Caco-2 (cell line): ENCODE data around the gene TRIM23. TPM values are rescaled to one million over a fixed set of nuclear protein-coding genes. Genes with fewer than 3 reads are reported as not detected.

Experiments used
- BruUV-seq: library from RNA; stranded (reverse); fragments of 400-500 nt; replicated peaks from 2 replicates; lab custom pipeline; 2021; lab: Mats Ljungman, UMichigan
- CTCF ChIA-PET: fragments of 300-600 bp; sonication (Branson Sonifier 250); formaldehyde crosslinking; loops from one replicate; lab custom pipeline; 2022; ENCODE audit warnings: antibody characterized with exemption; lab: Charles Lee
- POLR2A ChIA-PET: fragments of 300-600 bp; sonication (Branson Sonifier 250); formaldehyde crosslinking; loops from one replicate; lab custom pipeline; 2022; ENCODE audit warnings: antibody characterized with exemption; lab: Charles Lee
- DNase-seq, 2 experiments: peaks; one replicate each; pipeline versions ENCODE4 v3.0.0 to v3.0.0-alpha.2; 2020 to 2022
- H3K27me3 ChIP-seq: replicated peaks from 2 replicates; pipeline ENCODE4 v1.6.0; 2011; ENCODE audit warnings: low read length; ENCODE audit not compliant: control insufficient read depth, insufficient read depth
- H3K36me3 ChIP-seq: 2 replicates; pipeline ENCODE4 v1.5.1; 2011; ENCODE audit warnings: low read length; ENCODE audit not compliant: control insufficient read depth, insufficient read depth
- H3K4me1 ChIP-seq: fragments of 250-450 bp; sonication (Bioruptor Pico); 2 replicates; pipeline ENCODE4 v1.5.1; 2020; ENCODE audit warnings: mild to moderate bottlenecking
- H3K4me3 ChIP-seq: 2 replicates; pipeline ENCODE4 v1.5.1; 2011; ENCODE audit warnings: low read depth, mild to moderate bottlenecking, control low read depth, low read length
- H3K9me3 ChIP-seq: fragments of 250-450 bp; sonication (Bioruptor Pico); 2 replicates; pipeline ENCODE4 v1.5.1; 2020; ENCODE audit warnings: mild to moderate bottlenecking, moderate library complexity
- H3K27ac Mint-ChIP-seq: one replicate; pipeline ENCODE4 v1.8.0; 2022; ENCODE audit warnings: mixed read lengths; ENCODE audit not compliant: unreplicated experiment
- H3K27me3 Mint-ChIP-seq: one replicate; pipeline ENCODE4 v1.8.0; 2022; ENCODE audit warnings: mixed read lengths; ENCODE audit not compliant: insufficient read depth, unreplicated experiment
- H3K36me3 Mint-ChIP-seq: one replicate; pipeline ENCODE4 v1.8.0; 2022; ENCODE audit warnings: mild to moderate bottlenecking, mixed read lengths; ENCODE audit not compliant: insufficient read depth, unreplicated experiment
- H3K4me1 Mint-ChIP-seq: one replicate; pipeline ENCODE4 v1.8.0; 2022; ENCODE audit warnings: low read depth, mixed read lengths; ENCODE audit not compliant: unreplicated experiment
- H3K4me3 Mint-ChIP-seq: one replicate; pipeline ENCODE4 v1.8.0; 2022; ENCODE audit warnings: mild to moderate bottlenecking, moderate library complexity, mixed read lengths; ENCODE audit not compliant: unreplicated experiment
- H3K9me3 Mint-ChIP-seq: one replicate; pipeline ENCODE4 v1.8.0; 2022; ENCODE audit warnings: mixed read lengths; ENCODE audit not compliant: unreplicated experiment
- intact Hi-C: fragments of 100-400 bp; cut with micrococcal nuclease; formaldehyde crosslinking; loops from one replicate; pipeline ENCODE4 v1.10.0; 2022; ENCODE audit not compliant: unreplicated experiment
- total RNA-seq: library from RNA; stranded (reverse); gene quantifications from 2 replicates; pipeline ENCODE4 v1.2.3, GENCODE V29; 2022
- TF ChIP-seq, protein P1 (sequence below), 2 experiments: fragments of 200-600 bp in 1 of 2; IDR thresholded peaks; 1 replicate in 1 of 2; 2 replicates in 1 of 2; pipeline versions ENCODE4 v1.5.1 to v1.8.0; 2011 to 2022; ENCODE audit warnings: antibody characterized with exemption in 1 of 2, control low read depth in 1 of 2, inconsistent platforms in 1 of 2, low read depth in 1 of 2, low read length in 1 of 2, mild to moderate bottlenecking in 1 of 2, moderate library complexity in 1 of 2; ENCODE audit not compliant: insufficient read depth in 1 of 2, severe bottlenecking in 1 of 2, unreplicated experiment in 1 of 2

TRIM23 gene
- total RNA-seq, 1 experiment from 2014 or later, result 12.0 TPM

DNA sequence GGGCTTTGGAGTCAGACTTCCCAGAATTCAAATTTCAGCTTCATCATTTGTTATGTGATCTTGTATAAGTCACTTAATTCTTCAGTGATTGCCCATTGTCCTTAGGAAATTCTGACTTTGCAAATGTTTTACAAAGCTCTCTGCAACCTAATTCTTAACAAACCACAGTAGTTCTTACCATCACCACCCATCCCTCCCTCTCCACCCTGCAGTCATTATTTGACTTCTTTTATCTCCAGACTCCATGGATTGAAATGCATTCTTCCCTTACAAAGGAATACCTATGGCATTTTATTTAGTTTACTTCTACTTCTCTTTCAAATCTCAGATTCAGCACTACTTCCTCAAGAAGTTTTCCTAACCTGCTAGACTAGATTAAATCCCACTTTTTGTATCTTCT is 23.8 kb upstream of the TRIM23 start:
- intact Hi-C loops, result no loop called here
- peaks cover 17% of the 10 kb centered on the region for H3K4me1 Mint-ChIP-seq
- POLR2A ChIA-PET, result no interaction called here
- H3K27me3 Mint-ChIP-seq, result no peaks in the 10 kb centered on the region
- H3K9me3 Mint-ChIP-seq, result no peaks in the 10 kb centered on the region
- Histone ChIP-seq H3K36me3 (no peaks in the 10 kb centered on the region), H3K4me3 (no peak overlapping the region), H3K4me1 (peaks cover 18% of the 10 kb centered on the region), H3K9me3 (no peaks in the 10 kb centered on the region), H3K27me3 (no peaks in the 10 kb centered on the region)
- H3K27ac Mint-ChIP-seq, result no peak overlapping the region
- TF ChIP-seq, protein P1, sequence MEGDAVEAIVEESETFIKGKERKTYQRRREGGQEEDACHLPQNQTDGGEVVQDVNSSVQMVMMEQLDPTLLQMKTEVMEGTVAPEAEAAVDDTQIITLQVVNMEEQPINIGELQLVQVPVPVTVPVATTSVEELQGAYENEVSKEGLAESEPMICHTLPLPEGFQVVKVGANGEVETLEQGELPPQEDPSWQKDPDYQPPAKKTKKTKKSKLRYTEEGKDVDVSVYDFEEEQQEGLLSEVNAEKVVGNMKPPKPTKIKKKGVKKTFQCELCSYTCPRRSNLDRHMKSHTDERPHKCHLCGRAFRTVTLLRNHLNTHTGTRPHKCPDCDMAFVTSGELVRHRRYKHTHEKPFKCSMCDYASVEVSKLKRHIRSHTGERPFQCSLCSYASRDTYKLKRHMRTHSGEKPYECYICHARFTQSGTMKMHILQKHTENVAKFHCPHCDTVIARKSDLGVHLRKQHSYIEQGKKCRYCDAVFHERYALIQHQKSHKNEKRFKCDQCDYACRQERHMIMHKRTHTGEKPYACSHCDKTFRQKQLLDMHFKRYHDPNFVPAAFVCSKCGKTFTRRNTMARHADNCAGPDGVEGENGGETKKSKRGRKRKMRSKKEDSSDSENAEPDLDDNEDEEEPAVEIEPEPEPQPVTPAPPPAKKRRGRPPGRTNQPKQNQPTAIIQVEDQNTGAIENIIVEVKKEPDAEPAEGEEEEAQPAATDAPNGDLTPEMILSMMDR (IDR thresholded peaks at IDR 0.05; ENCODE audit: insufficient read depth in 1 of 2, low read depth in 1 of 2, low read length in 1 of 2, severe bottlenecking in 1 of 2, unreplicated experiment in 1 of 2), result no peak
- H3K36me3 Mint-ChIP-seq, result peaks cover 12% of the 10 kb centered on the region
- CTCF ChIA-PET, result no interaction called here
- no peak for DNase-seq
- no peak overlapping the region for H3K4me3 Mint-ChIP-seq
- BruUV-seq, result no TSS peak

DNA sequence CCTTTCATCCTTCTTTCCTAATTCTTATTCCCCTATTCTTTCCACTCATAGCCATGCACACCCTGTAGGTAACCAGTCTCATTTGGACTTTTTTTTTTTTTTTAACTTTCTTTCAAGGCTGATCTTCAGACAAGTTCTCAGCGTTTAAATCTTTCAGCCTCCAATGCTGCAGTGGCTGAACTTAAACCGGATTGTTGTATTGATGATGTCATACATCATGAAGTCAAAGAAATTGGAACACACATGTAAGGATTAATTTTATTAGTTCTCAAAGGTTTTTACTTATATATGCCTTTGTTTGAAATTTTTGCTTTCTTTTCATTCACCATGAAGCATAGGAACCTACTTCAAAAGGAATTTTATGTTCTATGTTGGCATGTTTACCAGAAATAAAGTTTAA is 22.8 kb upstream of the TRIM23 start:
- Histone ChIP-seq H3K36me3 (no peaks in the 10 kb centered on the region), H3K4me3 (no peak overlapping the region), H3K4me1 (peaks cover 18% of the 10 kb centered on the region), H3K9me3 (no peaks in the 10 kb centered on the region), H3K27me3 (no peaks in the 10 kb centered on the region)
- BruUV-seq, result no TSS peak
- intact Hi-C loops, result no loop called here
- POLR2A ChIA-PET, result no interaction called here
- no peak overlapping the region for H3K27ac Mint-ChIP-seq
- H3K9me3 Mint-ChIP-seq, result no peaks in the 10 kb centered on the region
- TF ChIP-seq, protein P1 (IDR thresholded peaks at IDR 0.05; ENCODE audit: insufficient read depth in 1 of 2, low read depth in 1 of 2, low read length in 1 of 2, severe bottlenecking in 1 of 2, unreplicated experiment in 1 of 2), result no peak
- no peaks in the 10 kb centered on the region for H3K27me3 Mint-ChIP-seq
- no peak overlapping the region for H3K4me3 Mint-ChIP-seq
- no peak for DNase-seq
- peaks cover 12% of the 10 kb centered on the region for H3K36me3 Mint-ChIP-seq
- CTCF ChIA-PET, result no interaction called here
- H3K4me1 Mint-ChIP-seq, result peaks cover 17% of the 10 kb centered on the region

DNA sequence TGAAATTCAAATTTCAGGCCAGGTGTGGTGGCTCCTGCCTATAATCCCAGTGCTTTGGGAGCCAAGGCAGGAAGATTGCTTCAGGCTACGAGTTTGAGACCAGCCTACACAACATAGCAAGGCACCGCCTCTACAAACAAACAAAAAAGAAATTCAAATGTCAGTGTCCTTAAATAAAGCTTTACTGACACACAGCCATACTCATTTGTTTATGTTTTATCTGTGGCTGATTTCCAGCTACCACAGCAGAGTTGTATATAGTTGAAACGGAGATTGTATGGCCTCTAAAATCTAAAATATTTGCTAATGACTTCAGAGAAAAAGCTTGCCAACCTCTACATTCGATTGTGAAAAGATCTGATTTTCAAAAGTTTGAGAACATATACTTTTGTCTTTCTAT is 16.1 kb upstream of the TRIM23 start:
- TF ChIP-seq, protein P1 (IDR thresholded peaks at IDR 0.05; ENCODE audit: insufficient read depth in 1 of 2, low read depth in 1 of 2, low read length in 1 of 2, severe bottlenecking in 1 of 2, unreplicated experiment in 1 of 2), result no peak
- Mint-ChIP-seq H3K27ac (no peak overlapping the region), H3K9me3 (no peaks in the 10 kb centered on the region), H3K36me3 (peaks cover 17% of the 10 kb centered on the region), H3K4me3 (no peak overlapping the region), H3K4me1 (no peaks in the 10 kb centered on the region), H3K27me3 (no peaks in the 10 kb centered on the region)
- POLR2A ChIA-PET, result no interaction called here
- Histone ChIP-seq H3K9me3 (no peaks in the 10 kb centered on the region), H3K4me1 (no peaks in the 10 kb centered on the region), H3K4me3 (no peak overlapping the region), H3K27me3 (no peaks in the 10 kb centered on the region), H3K36me3 (peaks cover 2% of the 10 kb centered on the region; the same call in 1 of the 2 replicates)
- intact Hi-C loops, result no loop called here
- no TSS peak for BruUV-seq
- CTCF ChIA-PET, result interaction anchor here (0.5 kb wide), 1 partner anchor 9 kb away, joined by 4 read pairs; no protein-coding TSS in a partner anchor
- no peak for DNase-seq
